Measurements from ENCODE around the gene MOV10. TPM values are rescaled to one million over a fixed set of nuclear protein-coding genes. Genes with fewer than 3 reads are reported as not detected.

Gene MOV10
- total and polyA plus RNA-seq, 2 donors (not counting 1 experiment from before 2014, with no cell fraction given) = 31.0 to 46.2 TPM

GRCh38 chr1:112686835-112687234 is 12.4 kb downstream of the MOV10 start:
- H3K9me3 Mint-ChIP-seq (ENCODE audit: insufficient read depth) = no peaks in the 10 kb centered on the region
- TF ChIP-seq EZH2 (IDR thresholded peaks at IDR 0.05; ENCODE audit: borderline replicate concordance, insufficient read depth, low read depth, low read length, poor library complexity, severe bottlenecking) = no peak
- TF ChIP-seq, protein P1, sequence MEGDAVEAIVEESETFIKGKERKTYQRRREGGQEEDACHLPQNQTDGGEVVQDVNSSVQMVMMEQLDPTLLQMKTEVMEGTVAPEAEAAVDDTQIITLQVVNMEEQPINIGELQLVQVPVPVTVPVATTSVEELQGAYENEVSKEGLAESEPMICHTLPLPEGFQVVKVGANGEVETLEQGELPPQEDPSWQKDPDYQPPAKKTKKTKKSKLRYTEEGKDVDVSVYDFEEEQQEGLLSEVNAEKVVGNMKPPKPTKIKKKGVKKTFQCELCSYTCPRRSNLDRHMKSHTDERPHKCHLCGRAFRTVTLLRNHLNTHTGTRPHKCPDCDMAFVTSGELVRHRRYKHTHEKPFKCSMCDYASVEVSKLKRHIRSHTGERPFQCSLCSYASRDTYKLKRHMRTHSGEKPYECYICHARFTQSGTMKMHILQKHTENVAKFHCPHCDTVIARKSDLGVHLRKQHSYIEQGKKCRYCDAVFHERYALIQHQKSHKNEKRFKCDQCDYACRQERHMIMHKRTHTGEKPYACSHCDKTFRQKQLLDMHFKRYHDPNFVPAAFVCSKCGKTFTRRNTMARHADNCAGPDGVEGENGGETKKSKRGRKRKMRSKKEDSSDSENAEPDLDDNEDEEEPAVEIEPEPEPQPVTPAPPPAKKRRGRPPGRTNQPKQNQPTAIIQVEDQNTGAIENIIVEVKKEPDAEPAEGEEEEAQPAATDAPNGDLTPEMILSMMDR (IDR thresholded peaks at IDR 0.05) = no peak
- no peaks in the 10 kb centered on the region for H3K27me3 ChIP-seq (replicated peaks in 1 of 4; ENCODE audit: control extremely low read depth in 1 of 4, control insufficient read depth in 3 of 4, insufficient read depth in 4 of 4, low read length in 3 of 4)
- DNase-seq (no peak), ATAC-seq (ENCODE audit: low read depth) (no peak)
- no peak overlapping the region for H3K4me3 ChIP-seq (ENCODE audit: control extremely low read depth in 1 of 5, extremely low read depth in 1 of 5, insufficient read depth in 1 of 5, low read depth in 2 of 5, low read length in 4 of 5)
- H3K9me3 ChIP-seq (ENCODE audit: control extremely low read depth in 1 of 3, control insufficient read depth in 2 of 3, insufficient read depth in 1 of 3, low read length in 2 of 3) = no peaks in the 10 kb centered on the region
- no peak overlapping the region for H3K4me2 ChIP-seq (replicated peaks; ENCODE audit: low read depth, low read length, poor library complexity, severe bottlenecking)
- H2AFZ ChIP-seq (ENCODE audit: insufficient read depth, low read depth, low read length, poor library complexity, severe bottlenecking) = no peak overlapping the region
- no peaks in the 10 kb centered on the region for H3K27me3 Mint-ChIP-seq
- no peaks in the 10 kb centered on the region for H3K79me2 ChIP-seq (ENCODE audit: control insufficient read depth, insufficient read depth, low read length)
- no peak overlapping the region for H3K9ac ChIP-seq (ENCODE audit: low read length)
- peaks cover 2 to 8% of the 10 kb centered on the region in 2 experiments for H3K36me3 ChIP-seq (replicated peaks in 1 of 2; ENCODE audit: control extremely low read depth in 1 of 2, control insufficient read depth in 1 of 2, extremely low read depth in 1 of 2, insufficient read depth in 2 of 2, low read length in 1 of 2)
- ChIA-PET POLR2A (no interaction called here), CTCF (interaction anchor here (1.0 kb wide), 1 partner anchor 12 kb away, joined by 3 read pairs; no protein-coding TSS in a partner anchor)
- H3K27ac Mint-ChIP-seq = no peak overlapping the region
- no peak overlapping the region for H3K27ac ChIP-seq (ENCODE audit: low read length in 2 of 2)
- peaks cover 6% of the 10 kb centered on the region for H3K4me1 Mint-ChIP-seq
- no peak overlapping the region for H3K4me3 Mint-ChIP-seq
- no peaks in the 10 kb centered on the region for H4K20me1 ChIP-seq (ENCODE audit: control insufficient read depth, insufficient read depth, low read length, poor library complexity, severe bottlenecking)
- intact Hi-C loops (cut with micrococcal nuclease) = no loop called here
- no peaks in the 10 kb centered on the region for H3K4me1 ChIP-seq (ENCODE audit: control insufficient read depth in 2 of 2, insufficient read depth in 2 of 2, low read length in 2 of 2)
- WGBS (ENCODE audit: insufficient coverage) = 93% methylated on average over 3 of the region's 4 CpGs

- Histone ChIP-seq H3K36me3 (replicated peaks in 1 of 2; ENCODE audit: control extremely low read depth in 1 of 2, control insufficient read depth in 1 of 2, extremely low read depth in 1 of 2, insufficient read depth in 2 of 2, low read length in 1 of 2) (peaks cover 2 to 8% of the 10 kb centered on the region in 2 experiments), H3K9ac (ENCODE audit: low read length) (no peak overlapping the region), H3K27me3 (replicated peaks in 1 of 4; ENCODE audit: control extremely low read depth in 1 of 4, control insufficient read depth in 3 of 4, insufficient read depth in 4 of 4, low read length in 3 of 4) (no peaks in the 10 kb centered on the region), H3K4me2 (replicated peaks; ENCODE audit: low read depth, low read length, poor library complexity, severe bottlenecking) (no peak overlapping the region), H3K4me3 (ENCODE audit: control extremely low read depth in 1 of 5, extremely low read depth in 1 of 5, insufficient read depth in 1 of 5, low read depth in 2 of 5, low read length in 4 of 5) (no peak overlapping the region), H4K20me1 (ENCODE audit: control insufficient read depth, insufficient read depth, low read length, poor library complexity, severe bottlenecking) (no peaks in the 10 kb centered on the region), H3K79me2 (ENCODE audit: control insufficient read depth, insufficient read depth, low read length) (no peaks in the 10 kb centered on the region), H3K4me1 (ENCODE audit: control insufficient read depth in 2 of 2, insufficient read depth in 2 of 2, low read length in 2 of 2) (no peaks in the 10 kb centered on the region), H3K27ac (ENCODE audit: low read length in 2 of 2) (no peak overlapping the region), H3K9me3 (ENCODE audit: control extremely low read depth in 1 of 3, control insufficient read depth in 2 of 3, insufficient read depth in 1 of 3, low read length in 2 of 3) (no peaks in the 10 kb centered on the region), H2AFZ (ENCODE audit: insufficient read depth, low read depth, low read length, poor library complexity, severe bottlenecking) (no peak overlapping the region)
- ChIA-PET CTCF (no interaction called here), POLR2A (no interaction called here)
- Mint-ChIP-seq H3K27me3 (no peaks in the 10 kb centered on the region), H3K4me1 (peaks cover 6% of the 10 kb centered on the region), H3K4me3 (no peak overlapping the region), H3K9me3 (ENCODE audit: insufficient read depth) (no peaks in the 10 kb centered on the region), H3K27ac (no peak overlapping the region)
- ATAC-seq (ENCODE audit: low read depth) (no peak), DNase-seq (no peak)
- WGBS (ENCODE audit: insufficient coverage) = 98% methylated on average over 4 of the region's 4 CpGs
- intact Hi-C loops (cut with micrococcal nuclease) = no loop called here
- TF ChIP-seq, protein P1 (IDR thresholded peaks at IDR 0.05) = no peak
- TF ChIP-seq EZH2 (IDR thresholded peaks at IDR 0.05; ENCODE audit: borderline replicate concordance, insufficient read depth, low read depth, low read length, poor library complexity, severe bottlenecking) = no peak
Observed at GRCh38 chr1:112687361-112687760, 12.9 kb downstream of the MOV10 start.
